Sigmoid colon (tissue), 7 donors: ENCODE measurements around the gene TENT5C. TPM values are rescaled to one million over a fixed set of nuclear protein-coding genes. Genes with fewer than 3 reads are reported as not detected.

ENCODE experiments used
- DNase-seq: peaks from one replicate; pipeline ENCODE4 v3.0.0-alpha.2; 2019
- H3K27ac ChIP-seq, 4 donors: fragments of 200-600 bp; sonication (generic); one replicate each; pipeline ENCODE4 v1.5.1; 2016 to 2019; ENCODE audit warnings: mild to moderate bottlenecking in 1 of 4
- H3K27me3 ChIP-seq, 3 donors: fragments of 200-600 bp; sonication (generic); one replicate each; pipeline ENCODE4 v1.5.1; 2019; ENCODE audit warnings: mild to moderate bottlenecking in 1 of 3
- H3K36me3 ChIP-seq, 4 donors: fragments of 200-600 bp; sonication (generic); one replicate each; pipeline ENCODE4 v1.5.1; 2016 to 2019
- H3K4me1 ChIP-seq, 4 donors: fragments of 200-600 bp; sonication (generic); one replicate each; pipeline ENCODE4 v1.5.1; 2017 to 2019
- H3K4me3 ChIP-seq, 4 donors: fragments of 200-600 bp; sonication (generic); one replicate each; pipeline ENCODE4 v1.5.1; 2017 to 2019; ENCODE audit warnings: mild to moderate bottlenecking in 2 of 4, moderate library complexity in 1 of 4
- H3K9me3 ChIP-seq, 4 donors: fragments of 200-600 bp in 3 of 4; sonication (generic) in 3 of 4; one replicate each; pipeline versions ENCODE4 v1.5.1 to v1.6.1; 2013 to 2019
- CTCF ChIP-seq, 4 experiments: fragments of 450-650 bp in 3 of 4; fragments of 200-600 bp in 1 of 4; IDR thresholded peaks; one replicate each; pipeline ENCODE4 v1.5.1; 2016 to 2019; ENCODE audit warnings: antibody characterized with exemption in 4 of 4, mild to moderate bottlenecking in 3 of 4, moderate library complexity in 2 of 4
- EP300 ChIP-seq, 4 donors: sonication (generic); formaldehyde crosslinking; IDR thresholded peaks; one replicate each; pipeline ENCODE4 v1.6.1; 2017; ENCODE audit warnings: antibody characterized with exemption in 4 of 4
- POLR2A ChIP-seq, 2 donors: fragments of 450-650 bp; IDR thresholded peaks; one replicate each; pipeline ENCODE4 v1.6.1; 2016; ENCODE audit warnings: antibody characterized with exemption in 2 of 2, mild to moderate bottlenecking in 2 of 2, moderate library complexity in 2 of 2
- POLR2AphosphoS5 ChIP-seq, 4 donors: sonication (generic); formaldehyde crosslinking; IDR thresholded peaks; one replicate each; pipeline ENCODE4 v1.6.1; 2017; ENCODE audit warnings: antibody characterized with exemption in 4 of 4
- WGBS, 2 donors: extraction: QIAGEN DNeasy Blood & Tissue Kit; methylation state at CpG; one replicate each; pipeline ENCODE4 v1.1.7; 2013; 5-methylcytosine and 5-hydroxymethylcytosine counted together
- intact Hi-C: fragments of 100-400 bp; cut with DNase I; formaldehyde crosslinking; loops from one replicate; pipeline ENCODE4 v1.15.1; 2023
- polyA plus RNA-seq, 3 donors: library from polyadenylated mRNA; stranded (reverse); fragments of 200-250 nt; gene quantifications; one replicate each; pipeline ENCODE4 v1.2.3, GENCODE V29; 2013
- total RNA-seq, 4 donors: library from RNA; depleted of rRNA; stranded (reverse); fragments of >200 nt; gene quantifications; one replicate each; pipeline ENCODE4 v1.1.0, GENCODE V29; 2016
- donor health status: healthy with polysubstance abuse.
- donor health status: Bipolar disorder and iron deficiency.
- donor health status: healthy.

The TENT5C gene
- total and polyA plus RNA-seq, 7 donors, result 2.8 to 10.3 (median 5.6) TPM

- no peak for TF ChIP-seq POLR2A (IDR thresholded peaks at IDR 0.05)
- TF ChIP-seq EP300 (IDR thresholded peaks at IDR 0.05), result no peak
- no peak for TF ChIP-seq CTCF (IDR thresholded peaks at IDR 0.05)
- no peak for TF ChIP-seq POLR2AphosphoS5 (IDR thresholded peaks at IDR 0.05)
- WGBS, 2 donors, result 49 to 78% methylated on average over 4 of the region's 4 CpGs
- Histone ChIP-seq H3K4me1 (no peaks in the 10 kb centered on the region), H3K4me3 (no peak overlapping the region), H3K9me3 (no peaks in the 10 kb centered on the region), H3K36me3 (no peaks in the 10 kb centered on the region), H3K27ac (no peak overlapping the region), H3K27me3 (no peaks in the 10 kb centered on the region)
- intact Hi-C loops, result no loop called here
- no peak for DNase-seq
Measured at GRCh38 chr1:117638759-117639158, 32.9 kb downstream of the TENT5C start.

- Histone ChIP-seq H3K4me1 (no peaks in the 10 kb centered on the region), H3K27ac (no peak overlapping the region), H3K36me3 (no peaks in the 10 kb centered on the region), H3K9me3 (no peaks in the 10 kb centered on the region), H3K27me3 (no peaks in the 10 kb centered on the region), H3K4me3 (no peak overlapping the region)
- intact Hi-C loops, result no loop called here
- 91 to 96% methylated on average over 4 of the region's 4 CpGs for WGBS, 2 donors
- no peak for TF ChIP-seq CTCF (IDR thresholded peaks at IDR 0.05)
- TF ChIP-seq EP300 (IDR thresholded peaks at IDR 0.05), result no peak
- no peak for TF ChIP-seq POLR2A (IDR thresholded peaks at IDR 0.05)
- no peak for TF ChIP-seq POLR2AphosphoS5 (IDR thresholded peaks at IDR 0.05)
- DNase-seq, result no peak
Measured at GRCh38 chr1:117639741-117640140, 33.9 kb downstream of the TENT5C start.

- no peaks in the 10 kb centered on the region for H3K27me3 ChIP-seq
- H3K4me1 ChIP-seq, result no peaks in the 10 kb centered on the region
- H3K36me3 ChIP-seq, result no peaks in the 10 kb centered on the region
- WGBS, 2 donors, result 91 to 94% methylated on average over 3 of the region's 3 CpGs
- H3K4me3 ChIP-seq, result no peak overlapping the region
- intact Hi-C loops, result no loop called here
- DNase-seq, result no peak
- H3K9me3 ChIP-seq, result no peaks in the 10 kb centered on the region
- TF ChIP-seq POLR2AphosphoS5 (IDR thresholded peaks at IDR 0.05) (no peak), EP300 (IDR thresholded peaks at IDR 0.05) (no peak), POLR2A (IDR thresholded peaks at IDR 0.05) (no peak), CTCF (IDR thresholded peaks at IDR 0.05) (no peak)
- no peak overlapping the region for H3K27ac ChIP-seq
Measured at GRCh38 chr1:117641536-117641935, 35.7 kb downstream of the TENT5C start.

GRCh38 chr1:117642963-117643362, 37.1 kb downstream of the TENT5C start:
- no peak for DNase-seq

More at GRCh38 chr1:117642963-117643362, 37.1 kb downstream of the TENT5C start:
- Histone ChIP-seq H3K9me3 (no peaks in the 10 kb centered on the region), H3K27ac (no peak overlapping the region), H3K36me3 (no peaks in the 10 kb centered on the region), H3K4me1 (no peaks in the 10 kb centered on the region), H3K4me3 (no peak overlapping the region), H3K27me3 (no peaks in the 10 kb centered on the region)
- WGBS, 2 donors, result 86 to 97% methylated on average over 4 of the region's 4 CpGs
- no peak for TF ChIP-seq POLR2AphosphoS5 (IDR thresholded peaks at IDR 0.05)
- no peak for TF ChIP-seq EP300 (IDR thresholded peaks at IDR 0.05)
- TF ChIP-seq CTCF (IDR thresholded peaks at IDR 0.05), result no peak
- no peak for TF ChIP-seq POLR2A (IDR thresholded peaks at IDR 0.05)
- intact Hi-C loops, result no loop called here
